Left renal pelvis (tissue), 4 donors: Measurements from ENCODE around the gene HDAC5. TPM values are rescaled to one million over a fixed set of nuclear protein-coding genes. Genes with fewer than 3 reads are reported as not detected.
A peak's percentile ranks its signal among the peaks of the same experiment; 100 is the strongest.
"Not testable (repeated sequence)": the region's sequence is repeated elsewhere in the genome, so short reads cannot be mapped to it uniquely, and the experiment has no call there.

Experiments
- DNase-seq, 4 donors: peaks; one replicate each; pipeline ENCODE4 v3.0.0-alpha.2; 2013; ENCODE audit warnings: low read depth in 4 of 4, low spot score in 3 of 4
- polyA plus RNA-seq, 4 donors: library from polyadenylated mRNA; unstranded; fragments of 120-200 nt; gene quantifications; one replicate each; pipeline ENCODE4 v1.2.1, GENCODE V29; 2013; ENCODE audit not compliant: insufficient read length in 4 of 4

HDAC5 gene
- polyA plus RNA-seq, 4 donors = 42.3 to 54.2 (median 47.3) TPM

- no peak for DNase-seq
Measured at GRCh38 chr17:44071772-44072171, 51.7 kb downstream of the HDAC5 start.

DNA sequence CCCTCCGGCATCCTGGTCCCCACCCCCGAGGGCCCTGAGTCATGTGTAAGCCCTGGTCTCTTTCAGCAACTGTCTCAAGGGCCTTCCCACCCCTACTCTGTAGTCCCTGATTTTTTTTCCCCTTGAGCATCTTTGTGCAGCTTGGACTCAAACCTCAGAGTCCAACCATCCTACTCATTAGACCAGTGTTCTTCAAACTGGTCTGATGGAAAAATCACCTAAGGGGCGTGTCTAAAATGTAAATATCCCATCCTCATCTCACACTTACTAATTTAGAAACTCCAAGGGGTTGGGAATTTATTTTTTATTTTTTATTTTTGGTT, 52.3 kb downstream of the HDAC5 start:
- no peak for DNase-seq

DNA sequence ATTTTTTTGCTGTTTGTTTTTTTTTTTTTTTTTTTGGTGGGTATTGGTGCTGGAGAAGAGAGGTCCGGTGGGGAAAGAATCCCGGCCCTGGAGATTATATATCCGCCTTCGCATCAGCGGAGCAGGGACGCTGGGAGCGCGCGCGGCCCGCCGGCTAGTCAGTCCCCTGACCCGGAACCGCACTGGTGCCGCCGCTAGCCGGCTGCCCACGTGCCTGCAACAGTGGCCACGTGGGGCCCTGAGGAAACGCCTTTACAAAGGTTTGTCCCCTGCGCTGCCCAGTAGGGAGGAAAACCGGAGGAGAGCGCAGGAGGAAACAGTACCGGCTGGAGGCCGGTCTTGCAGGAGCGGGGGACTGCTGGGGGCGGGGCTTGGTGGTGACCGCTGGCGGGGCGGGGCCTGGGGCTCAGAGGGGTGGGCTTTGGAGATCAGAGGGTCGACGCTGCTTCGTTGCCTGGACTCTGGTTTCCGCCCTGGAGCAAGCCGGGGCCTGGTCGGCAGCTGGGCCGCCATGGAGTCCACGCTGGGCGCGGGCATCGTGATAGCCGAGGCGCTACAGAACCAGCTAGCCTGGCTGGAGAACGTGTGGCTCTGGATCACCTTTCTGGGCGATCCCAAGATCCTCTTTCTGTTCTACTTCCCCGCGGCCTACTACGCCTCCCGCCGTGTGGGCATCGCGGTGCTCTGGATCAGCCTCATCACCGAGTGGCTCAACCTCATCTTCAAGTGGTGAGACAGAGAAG, 52.8 kb downstream of the HDAC5 start, which contains the start of gene G6PC3:
Gene G6PC3, plus strand, starts transcription at position 281 of the 743 bp plus-strand sequence. Its CDS starts 231 bp downstream, at position 512.
- DNase-seq = peak; percentile 94 to 97 (median 96)

DNA sequence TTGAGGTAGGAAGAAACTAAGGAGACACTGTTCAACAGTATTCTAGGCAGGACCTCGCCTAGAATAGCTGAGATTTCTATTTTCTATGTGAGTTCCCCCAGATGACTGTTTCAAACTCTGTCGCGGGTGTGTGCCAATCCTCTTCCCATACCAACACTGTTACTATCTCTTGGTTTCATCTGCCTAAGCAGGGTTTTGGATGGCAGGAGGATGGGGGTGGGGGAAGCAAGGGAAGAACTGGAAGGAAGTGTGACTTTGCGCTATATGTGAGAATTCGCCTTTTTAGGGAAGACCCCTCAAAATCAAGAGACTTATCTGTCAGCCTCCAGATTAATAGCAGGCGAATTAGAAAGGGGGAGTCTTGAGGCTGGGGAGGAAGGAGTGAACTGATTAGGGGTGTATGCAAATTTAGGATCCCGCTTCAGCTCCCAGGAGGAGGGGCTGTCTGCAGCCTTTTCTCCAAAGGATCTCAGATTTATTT, 53.4 kb downstream of the HDAC5 start:
- peak in 1 of 4 donors; percentile 7 for DNase-seq

DNA sequence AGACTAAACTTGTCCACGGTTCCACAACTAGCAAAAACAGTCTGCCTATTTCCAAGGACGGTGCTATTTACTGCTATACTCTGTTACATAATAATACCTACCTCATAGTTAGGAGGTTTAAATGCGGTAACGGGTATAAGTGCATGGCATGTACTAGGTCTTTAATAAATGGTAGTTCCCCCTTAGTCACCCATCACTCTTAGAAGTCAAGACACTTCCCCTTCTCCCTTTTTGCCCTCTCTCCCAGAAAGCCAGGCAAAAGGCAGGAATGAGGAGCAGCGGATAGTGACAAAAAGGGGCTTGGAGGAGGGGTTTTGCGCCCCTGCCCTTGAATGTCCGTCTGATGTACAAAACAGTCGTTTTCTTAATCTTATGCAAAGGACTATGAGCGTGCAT, 55.9 kb downstream of the HDAC5 start:
- DNase-seq = no peak

GRCh38 chr17:44066204-44066930, 57.1 kb downstream of the HDAC5 start, which contains the start of gene LSM12:
Gene LSM12 (minus strand): TSS chr17:44066671. CDS start chr17:44066587, 84 bp downstream.
- peak; percentile 75 to 88 (median 77) for DNase-seq

DNA sequence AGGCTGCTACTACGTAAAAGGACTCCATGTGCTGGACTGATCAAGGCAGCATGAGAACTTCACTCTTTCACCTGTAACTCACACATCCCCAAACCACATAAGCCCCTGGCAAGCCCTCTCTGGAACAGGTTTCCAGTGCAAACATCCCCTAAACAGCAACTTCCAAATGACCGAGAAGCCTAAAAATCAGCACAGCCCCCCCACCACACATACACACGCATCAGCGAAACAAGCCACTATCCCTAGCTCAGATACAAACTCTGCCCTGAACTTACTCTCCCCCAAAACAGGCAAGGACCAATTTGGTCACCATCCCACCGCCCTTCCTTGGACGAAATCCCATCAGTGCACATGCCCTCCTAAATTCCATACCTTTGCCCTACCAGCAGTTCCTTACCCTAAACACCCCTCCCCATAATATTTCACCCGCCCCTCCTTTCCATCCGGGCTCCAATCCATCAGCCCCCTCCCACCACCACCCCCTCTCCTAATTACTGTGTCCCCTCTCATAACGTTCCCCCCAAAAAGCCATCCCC, 57.7 kb downstream of the HDAC5 start:
- no peak for DNase-seq

DNA sequence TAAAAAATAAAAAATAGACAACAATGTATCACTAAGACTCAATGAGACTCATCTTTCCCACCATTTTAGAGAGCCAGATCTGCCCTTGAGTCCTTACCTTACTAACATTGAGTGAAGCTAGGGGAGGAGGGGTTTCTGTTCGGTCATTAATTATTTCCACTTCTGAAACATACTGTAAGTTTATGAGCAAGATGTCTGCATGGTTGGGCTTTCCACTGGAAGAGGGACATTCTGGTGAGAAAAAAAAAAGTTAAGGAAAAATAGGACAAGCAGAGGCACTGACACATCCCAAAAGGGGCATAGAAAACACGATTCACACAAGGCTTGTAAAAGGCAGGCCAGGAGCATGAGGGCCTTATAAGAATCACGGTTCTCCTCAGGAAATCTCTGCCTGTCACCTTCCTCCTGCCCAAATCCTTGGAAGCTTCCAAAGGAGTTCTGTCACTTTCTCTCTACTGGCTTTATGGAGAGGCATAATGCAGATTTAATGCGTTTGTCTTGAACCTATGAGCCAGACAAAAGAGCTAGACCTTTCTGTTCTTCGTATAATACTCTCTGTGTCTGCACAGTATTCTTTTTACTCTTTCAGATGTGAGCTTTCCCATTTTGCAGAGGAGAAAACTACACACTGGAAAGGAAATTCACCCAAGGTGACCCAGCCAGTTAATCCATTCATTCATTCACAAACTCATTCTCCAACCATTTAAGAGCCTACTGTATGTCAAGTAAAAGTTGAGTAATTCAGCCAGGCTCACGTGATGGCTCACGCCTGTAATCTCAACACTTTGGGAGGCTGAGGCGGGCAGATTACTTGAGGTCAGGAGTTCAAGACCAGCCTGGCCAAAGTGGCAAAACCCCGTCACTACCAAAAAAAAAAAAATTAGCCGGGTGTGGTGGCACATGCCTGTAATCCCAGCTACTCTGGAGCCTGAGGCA, 59.5 kb downstream of the HDAC5 start:
- DNase-seq = no peak

- no peak for DNase-seq
Measured at GRCh38 chr17:44062871-44063270, 60.6 kb downstream of the HDAC5 start.

DNA sequence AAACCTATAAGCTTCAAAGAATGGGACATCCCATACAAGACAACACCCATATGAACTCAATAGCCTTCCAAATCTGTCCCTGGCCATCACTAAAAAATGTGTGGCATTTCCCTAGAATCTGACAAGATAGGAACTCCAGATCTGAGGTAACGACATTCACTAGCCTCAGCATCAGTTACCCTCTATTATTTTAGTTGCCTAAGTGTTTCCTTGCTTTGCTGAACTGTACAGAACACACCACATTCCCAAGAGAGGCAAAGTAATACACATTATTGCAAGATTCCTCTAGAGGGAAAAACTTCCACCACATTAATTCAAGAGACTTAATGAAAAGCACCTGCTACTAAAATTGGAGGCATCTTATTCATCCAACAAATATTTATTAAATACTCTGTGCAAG, 62.0 kb downstream of the HDAC5 start:
- no peak for DNase-seq

DNA sequence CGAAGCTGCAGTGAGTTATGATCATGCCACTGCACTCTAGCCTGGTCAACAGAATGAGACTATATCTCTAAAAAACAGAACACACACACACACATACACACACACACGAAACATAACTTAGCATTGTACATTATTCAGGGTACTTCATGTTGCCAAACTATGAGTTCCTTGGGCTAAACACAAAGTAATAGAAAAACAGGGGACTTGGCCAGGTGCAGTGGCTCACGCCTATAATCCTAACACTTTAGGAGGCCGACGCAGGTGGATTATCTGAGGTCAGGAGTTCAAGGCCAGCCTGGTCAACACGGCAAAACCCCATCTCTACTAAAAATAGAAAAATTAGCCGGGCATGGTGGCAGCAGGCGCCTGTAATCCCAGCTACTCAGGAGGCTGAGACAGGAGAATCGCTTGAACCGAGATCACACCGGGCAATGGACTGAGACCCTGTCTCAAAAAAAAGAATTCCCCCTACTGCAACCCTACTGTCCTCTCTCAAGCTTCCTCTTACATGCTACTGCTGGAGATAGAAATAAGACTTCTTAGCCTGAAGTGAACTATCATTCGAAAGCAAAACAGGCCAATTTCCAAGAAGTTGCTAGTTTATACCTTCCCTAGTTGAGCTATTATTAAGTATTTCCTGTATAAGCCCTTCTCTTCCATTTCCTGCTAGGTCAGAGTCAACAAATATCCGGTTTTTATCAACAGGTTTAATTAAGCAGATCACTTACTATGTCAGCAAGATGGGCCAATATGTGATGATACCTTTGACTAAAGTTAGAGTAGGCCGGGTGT, 64.1 kb downstream of the HDAC5 start:
- DNase-seq = no peak

GRCh38 chr17:44053125-44053872, 70.1 kb downstream of the HDAC5 start:
- DNase-seq = no peak

DNA sequence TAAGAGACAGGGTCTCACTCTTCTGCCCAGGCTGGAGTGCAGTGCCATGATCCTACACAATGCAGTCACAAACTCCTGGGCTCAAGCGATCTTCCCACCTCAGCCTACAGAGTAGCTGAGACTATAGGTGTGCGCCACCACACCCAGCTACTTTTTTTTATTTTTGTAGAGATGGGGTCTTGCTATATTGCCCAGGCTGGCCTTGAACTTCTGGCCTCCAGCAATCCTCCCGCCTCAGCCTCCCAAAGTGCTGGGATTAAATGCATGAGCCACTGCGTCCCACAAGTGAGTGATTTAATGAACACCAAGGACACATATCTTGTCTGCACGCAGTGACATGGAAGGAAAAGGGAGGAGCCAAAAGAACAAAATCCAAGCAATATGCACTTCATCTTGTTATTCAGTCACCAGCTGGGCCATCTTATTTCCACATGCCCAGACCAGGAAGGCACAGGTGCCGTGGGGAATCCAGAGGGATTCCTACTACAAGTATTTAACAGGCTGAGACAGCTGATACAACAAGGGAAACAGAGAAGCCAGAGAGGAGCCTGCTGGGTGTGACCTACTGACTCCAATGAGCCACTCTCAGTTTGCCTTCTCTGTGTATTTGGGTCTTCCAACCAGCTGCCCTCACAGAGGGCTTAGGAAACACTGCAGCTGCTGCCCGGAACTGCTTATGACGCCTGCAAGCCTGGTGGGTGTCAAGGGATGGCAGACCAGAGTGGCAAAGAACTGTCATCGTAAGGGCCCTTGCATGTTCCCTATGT, 74.0 kb downstream of the HDAC5 start:
- no peak for DNase-seq

DNA sequence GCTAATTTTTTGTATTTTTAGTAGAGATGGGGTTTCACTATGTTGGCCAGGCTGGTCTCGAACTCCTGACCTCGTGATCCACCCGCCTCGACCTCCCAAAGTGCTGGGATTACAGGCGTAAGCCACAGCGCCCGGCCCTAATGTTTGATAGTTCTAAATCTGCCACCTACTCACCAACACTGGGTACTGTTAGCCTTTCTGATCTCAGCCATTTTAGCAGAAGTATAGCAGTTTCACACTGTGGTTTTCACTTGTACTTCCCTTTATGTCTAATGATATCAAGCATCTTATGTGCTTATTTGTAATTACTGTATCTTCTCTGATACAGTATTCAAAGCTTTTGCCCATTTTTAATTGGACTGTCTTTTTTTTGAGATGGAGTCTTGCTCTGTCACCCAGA, 76.5 kb downstream of the HDAC5 start:
- DNase-seq = not testable (repeated sequence)

GRCh38 chr17:44045486-44045885, 78.0 kb downstream of the HDAC5 start:
- DNase-seq = no peak

- no peak for DNase-seq
Measured at GRCh38 chr17:44044071-44044470, 79.4 kb downstream of the HDAC5 start.

DNA sequence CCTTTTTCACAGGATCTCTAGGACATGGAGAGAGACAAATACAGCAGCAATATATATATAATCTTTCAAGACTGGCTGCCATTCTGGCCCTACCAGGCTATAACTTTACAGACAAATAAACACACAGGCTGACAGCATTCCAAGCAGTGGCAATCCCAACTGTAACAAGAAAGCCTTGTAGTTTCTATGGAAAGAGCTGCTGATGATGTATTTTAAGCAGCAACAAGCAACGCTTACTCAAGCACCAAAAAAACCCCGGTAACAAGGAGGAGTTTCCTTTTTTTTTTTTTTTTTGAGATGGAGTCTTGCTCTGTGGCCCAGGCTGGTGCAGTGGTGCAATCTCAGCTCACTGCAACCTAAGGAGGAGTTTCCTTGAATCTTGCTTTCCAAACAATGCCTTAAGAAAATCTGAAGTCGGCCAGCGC, 80.2 kb downstream of the HDAC5 start:
- no peak for DNase-seq
